CD4-positive, alpha-beta T cell treated with Interleukin-6 at 100 ng/mL for 8 hours (primary cell): Measurements from ENCODE around the gene PLGLB2.
"Not testable (repeated sequence)": the region's sequence is repeated elsewhere in the genome, so short reads cannot be mapped to it uniquely, and the experiment has no call there.

Experiments
- DNase-seq: peaks from one replicate; pipeline ENCODE4 v3.0.0-alpha.2; 2020; ENCODE audit warnings: mixed read lengths, low spot score

PLGLB2 gene

GRCh38 chr2:87747791-87748190 lies at the start of gene PLGLB2:
Gene PLGLB2, plus strand, starts transcription at chr2:87748087. Its CDS starts 67 bp downstream, at chr2:87748154.
- DNase-seq, result not testable (repeated sequence)

- DNase-seq, result not testable (repeated sequence)
These were observed 43.1 kb upstream of the PLGLB2 start for GRCh38 chr2:87704572-87705323.

GRCh38 chr2:87708368-87708767 lies 39.5 kb upstream of the PLGLB2 start:
- DNase-seq, result not testable (repeated sequence)

GRCh38 chr2:87727940-87728599 lies 19.8 kb upstream of the PLGLB2 start:
- DNase-seq, result not testable (repeated sequence)

- DNase-seq, result not testable (repeated sequence)
These were observed 7.0 kb upstream of the PLGLB2 start for GRCh38 chr2:87740928-87741327.

GRCh38 chr2:87742393-87743108 lies 5.3 kb upstream of the PLGLB2 start:
- DNase-seq, result not testable (repeated sequence)

- DNase-seq, result not testable (repeated sequence)
These were observed 4.2 kb upstream of the PLGLB2 start for GRCh38 chr2:87743638-87744037.

GRCh38 chr2:87745353-87745951 lies 2.4 kb upstream of the PLGLB2 start:
- DNase-seq, result not testable (repeated sequence)

- DNase-seq, result not testable (repeated sequence)
These were observed 637 bp downstream of the PLGLB2 start for GRCh38 chr2:87748524-87748923.

GRCh38 chr2:87750560-87750959 lies 2.7 kb downstream of the PLGLB2 start:
- DNase-seq, result not testable (repeated sequence)

- not testable (repeated sequence) for DNase-seq
These were observed 6.9 kb downstream of the PLGLB2 start for GRCh38 chr2:87754759-87755158.
